ENCODE measurements around the gene TLK1.

TLK1 gene

DNA sequence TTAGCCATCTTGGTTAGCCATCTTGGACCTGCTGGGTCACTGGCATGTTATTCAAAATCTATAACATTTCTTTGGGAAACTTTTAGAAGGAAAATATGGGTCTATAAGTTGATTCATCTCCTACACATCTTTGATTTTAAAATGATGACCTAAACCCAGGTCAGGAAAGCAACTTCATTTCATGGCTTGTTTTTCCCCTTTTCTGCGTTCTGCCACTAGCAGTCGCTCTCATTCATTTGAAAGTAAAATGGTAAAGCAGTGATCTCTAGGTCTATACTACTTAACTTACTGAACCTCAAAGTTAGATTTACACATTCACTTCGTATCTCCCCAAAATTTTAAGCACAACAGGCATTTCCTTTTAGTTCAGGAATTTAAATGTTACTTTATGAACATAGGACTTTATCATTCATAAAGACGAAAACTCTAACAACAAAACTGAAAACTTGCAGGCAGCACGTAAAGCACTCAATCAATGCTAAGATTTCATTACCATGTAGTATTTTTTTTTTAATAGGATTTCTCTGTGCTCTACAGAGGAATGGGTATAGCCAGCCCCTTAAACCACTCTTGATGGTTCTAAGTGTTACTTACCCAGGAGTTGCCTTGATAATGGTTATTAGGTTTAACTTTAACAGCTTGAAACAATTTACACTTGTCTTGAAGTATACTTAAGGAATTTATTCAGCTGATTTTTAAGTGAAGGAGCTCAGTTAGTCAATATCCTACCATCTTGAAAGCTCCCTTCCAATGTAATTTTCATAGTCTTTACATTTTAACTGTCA, 169.1 kb downstream of the TLK1 start:
- no peak for DNase-seq

DNA sequence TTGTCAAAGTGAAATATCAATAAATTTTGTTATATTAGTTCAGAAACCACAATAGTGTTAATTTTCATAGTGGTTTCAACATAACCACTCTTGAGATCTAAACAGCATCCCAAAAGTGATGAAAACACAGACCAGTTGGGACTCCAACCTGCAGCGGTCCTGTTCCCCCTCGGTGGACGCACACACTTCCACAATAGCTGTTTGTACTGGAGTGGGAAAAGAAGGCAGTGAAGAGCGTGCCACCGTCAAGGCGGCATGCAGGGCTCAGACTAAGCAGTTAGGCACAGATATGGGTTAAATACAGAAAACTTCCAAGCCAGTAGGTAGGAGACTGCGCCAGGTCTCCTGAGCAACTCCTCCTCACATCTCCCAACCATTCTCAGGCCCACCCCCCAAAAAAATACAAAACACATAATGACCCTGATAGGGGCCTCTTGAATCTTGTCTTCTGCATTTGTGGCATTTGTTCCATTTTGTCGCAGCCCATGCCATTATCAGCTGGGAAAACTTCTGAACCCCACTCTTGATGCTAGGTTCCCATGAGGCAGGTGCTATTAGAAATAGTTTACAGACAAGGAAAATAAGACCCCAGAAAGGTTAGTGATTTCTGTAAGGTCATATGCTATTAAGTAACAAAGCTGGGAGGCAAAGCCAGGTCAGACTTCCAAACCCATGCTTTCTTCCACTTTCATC, 174.0 kb downstream of the TLK1 start:
- DNase-seq, result no peak

DNA sequence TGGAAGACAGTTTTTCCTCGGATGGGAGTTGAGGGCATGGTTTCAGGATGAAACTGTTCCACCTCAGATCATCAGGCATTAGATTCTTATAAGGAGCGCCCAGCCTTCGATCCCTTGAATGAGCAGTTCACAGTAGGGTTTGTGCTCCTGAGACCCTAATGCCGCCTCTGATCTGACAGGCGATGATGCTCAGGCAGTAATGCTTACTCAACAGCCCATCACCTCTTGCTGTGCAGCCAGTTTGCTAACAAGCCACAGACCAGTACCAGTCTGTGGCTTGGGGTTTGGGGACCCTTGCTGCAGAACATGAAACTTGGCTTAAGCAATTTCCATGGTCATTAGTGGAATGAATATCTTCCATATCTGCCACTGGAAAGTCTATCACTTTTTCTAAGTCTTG, 175.3 kb downstream of the TLK1 start:
- DNase-seq, result no peak

DNA sequence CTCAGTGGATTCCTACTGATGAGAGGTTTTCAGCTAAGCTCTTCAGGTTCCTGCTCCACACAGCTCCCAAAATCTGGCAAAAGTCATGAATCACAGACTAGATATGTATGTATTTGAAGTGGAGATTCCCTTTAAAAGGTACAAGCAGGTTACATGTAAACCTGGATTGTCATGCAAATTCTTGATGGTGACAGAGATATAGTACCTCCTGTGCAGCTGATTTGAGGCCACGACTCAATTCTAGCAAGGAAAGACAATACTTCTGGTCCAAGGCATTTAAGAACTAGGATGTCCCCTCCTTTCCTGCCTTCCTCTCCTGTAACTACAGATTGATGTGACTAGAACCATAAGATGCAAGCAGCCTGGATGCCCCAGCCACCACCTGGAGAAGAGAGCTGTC, 176.6 kb downstream of the TLK1 start:
- DNase-seq, result no peak

DNA sequence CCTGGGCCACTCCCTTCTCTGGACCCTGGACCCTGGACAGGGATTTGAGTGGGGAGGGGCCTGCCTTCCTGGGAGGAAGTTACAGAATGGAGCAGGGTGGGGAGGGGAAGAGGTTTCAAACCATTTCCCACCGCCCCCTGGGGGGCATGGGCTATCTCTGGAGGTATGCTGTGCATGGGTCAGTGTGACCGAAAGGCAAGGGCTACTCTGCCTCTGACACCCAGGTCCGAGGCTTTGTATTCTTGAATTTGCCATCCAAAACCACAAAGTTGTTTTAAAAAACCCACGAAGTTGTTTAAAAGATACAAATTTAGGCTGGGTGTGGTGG, 184.8 kb downstream of the TLK1 start:
- DNase-seq, result no peak

DNA sequence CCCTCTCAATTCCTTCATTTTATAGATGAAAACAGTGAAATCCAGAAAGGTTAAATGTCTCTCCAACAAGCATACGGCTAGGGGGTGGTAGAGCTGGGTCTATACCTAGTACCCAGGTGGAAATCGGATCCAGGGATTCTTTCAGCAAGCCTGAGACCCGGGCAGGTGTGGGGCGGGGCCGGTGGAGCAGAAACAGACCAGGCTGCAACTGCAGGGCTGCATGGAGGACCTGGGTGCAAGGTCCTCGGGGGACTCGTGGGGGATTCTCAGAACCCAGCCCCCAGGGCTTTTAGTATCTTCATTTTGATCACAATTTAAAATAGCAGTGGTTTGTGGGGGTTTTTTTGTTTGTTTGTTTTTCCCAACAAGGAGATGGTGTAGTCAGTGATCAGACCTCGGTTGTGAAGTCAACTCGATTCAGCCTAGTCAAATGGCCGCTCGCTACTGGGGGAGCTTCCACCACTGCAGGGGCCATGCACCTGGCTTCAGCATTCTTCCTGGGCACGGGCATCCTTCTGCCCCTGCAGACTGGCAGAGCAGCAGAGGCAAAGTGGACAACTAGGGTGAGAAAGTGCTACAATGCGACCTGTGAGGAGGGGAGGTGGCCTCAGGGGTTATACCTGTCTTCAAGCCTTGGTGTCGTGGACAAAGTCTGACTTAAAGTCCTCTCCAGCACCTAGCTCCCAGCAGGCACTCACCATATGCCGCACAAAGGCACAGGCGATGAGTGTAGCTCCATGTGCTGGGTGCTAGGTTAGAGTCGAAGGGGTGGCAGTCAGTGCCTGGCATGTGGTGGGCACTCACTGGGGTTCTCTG, 185.4 kb downstream of the TLK1 start:
- DNase-seq, result no peak

DNA sequence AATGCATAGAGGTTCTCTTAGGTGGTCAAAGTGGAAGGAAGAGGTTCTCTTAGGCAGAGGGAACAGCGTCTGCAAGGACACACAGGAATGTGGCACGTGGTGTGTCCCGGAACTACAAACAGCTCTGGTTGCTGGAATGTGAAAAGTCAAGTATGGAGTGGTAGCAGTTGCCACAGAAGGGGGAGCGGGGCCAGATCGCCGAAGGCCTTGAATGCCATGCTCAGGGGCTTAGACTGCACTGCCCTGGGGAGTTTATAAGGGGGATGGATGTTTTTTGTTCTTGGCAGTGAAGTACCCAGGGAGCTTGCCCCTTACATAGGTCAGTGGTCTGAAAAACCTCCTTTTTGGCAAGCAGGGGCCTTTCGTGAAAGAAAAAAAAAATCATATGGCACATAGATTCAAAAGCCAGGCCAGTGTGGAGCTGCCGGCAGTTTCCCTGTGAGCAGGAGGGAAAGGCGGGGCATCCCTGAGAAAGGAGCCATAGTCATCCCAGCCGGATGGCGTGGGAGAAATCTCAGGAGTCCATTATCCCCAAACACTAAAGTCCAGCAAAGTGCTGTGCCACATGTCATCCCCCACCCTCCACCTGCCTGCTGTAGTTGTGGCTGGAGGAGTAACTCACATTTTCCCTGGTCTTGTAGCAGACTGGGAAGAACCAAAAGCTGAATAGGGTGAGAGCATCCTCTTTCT, 186.2 kb downstream of the TLK1 start:
- no peak for DNase-seq

DNA sequence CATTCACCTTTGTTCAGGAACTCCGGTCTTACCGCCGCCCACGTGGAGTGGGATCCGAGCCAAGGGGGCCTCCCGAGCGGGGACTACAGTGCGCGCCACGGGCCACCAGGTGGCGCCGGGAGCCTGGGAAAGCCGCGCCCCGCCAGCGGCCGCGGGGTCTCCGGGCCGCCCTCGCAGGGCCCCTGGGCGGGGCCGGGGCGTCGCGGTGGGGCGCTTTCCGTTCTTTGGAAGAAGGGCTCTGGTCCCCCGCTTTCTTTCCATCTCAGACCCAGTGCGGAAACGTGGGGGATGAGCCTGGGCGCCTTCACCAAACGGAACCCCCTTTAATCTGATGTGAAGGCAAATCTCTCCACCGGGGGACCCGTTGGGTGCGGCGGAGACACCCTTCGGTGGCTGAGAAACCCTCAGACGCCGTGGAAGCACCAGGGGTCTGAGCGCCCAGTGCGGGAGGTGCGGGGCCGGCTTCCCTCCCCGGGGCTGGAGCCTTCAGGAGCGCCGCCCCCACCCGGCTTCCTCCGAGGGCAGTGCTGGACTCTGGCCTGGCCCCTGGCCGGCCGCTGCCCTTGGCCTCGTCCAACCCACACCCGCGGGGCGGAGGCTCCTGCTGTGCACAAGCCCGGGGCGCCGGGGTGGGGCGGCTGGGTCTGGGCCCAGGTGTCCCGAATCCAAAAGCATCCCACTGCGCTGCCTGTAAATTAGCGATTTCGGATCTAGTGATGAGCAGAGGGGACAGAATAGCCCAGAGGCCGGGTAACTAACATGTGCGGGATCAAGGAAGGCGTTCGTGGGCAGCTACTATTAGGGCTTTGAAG, 187.0 kb downstream of the TLK1 start:
- DNase-seq, result peak; percentile 86

DNA sequence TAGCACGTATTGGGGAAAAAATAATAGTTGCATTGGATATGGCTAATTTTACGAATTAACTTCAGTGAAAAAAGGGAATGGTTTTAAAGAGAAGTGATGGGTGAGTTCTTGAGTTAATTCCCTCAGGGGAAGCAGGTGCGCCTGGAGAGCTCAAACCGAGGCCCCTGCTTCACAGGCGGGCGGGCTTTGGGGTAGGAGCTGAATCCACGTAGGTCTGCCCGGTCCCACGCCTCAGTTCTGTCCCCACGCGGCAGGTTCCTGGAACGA, 187.5 kb downstream of the TLK1 start:
- no peak for DNase-seq

DNA sequence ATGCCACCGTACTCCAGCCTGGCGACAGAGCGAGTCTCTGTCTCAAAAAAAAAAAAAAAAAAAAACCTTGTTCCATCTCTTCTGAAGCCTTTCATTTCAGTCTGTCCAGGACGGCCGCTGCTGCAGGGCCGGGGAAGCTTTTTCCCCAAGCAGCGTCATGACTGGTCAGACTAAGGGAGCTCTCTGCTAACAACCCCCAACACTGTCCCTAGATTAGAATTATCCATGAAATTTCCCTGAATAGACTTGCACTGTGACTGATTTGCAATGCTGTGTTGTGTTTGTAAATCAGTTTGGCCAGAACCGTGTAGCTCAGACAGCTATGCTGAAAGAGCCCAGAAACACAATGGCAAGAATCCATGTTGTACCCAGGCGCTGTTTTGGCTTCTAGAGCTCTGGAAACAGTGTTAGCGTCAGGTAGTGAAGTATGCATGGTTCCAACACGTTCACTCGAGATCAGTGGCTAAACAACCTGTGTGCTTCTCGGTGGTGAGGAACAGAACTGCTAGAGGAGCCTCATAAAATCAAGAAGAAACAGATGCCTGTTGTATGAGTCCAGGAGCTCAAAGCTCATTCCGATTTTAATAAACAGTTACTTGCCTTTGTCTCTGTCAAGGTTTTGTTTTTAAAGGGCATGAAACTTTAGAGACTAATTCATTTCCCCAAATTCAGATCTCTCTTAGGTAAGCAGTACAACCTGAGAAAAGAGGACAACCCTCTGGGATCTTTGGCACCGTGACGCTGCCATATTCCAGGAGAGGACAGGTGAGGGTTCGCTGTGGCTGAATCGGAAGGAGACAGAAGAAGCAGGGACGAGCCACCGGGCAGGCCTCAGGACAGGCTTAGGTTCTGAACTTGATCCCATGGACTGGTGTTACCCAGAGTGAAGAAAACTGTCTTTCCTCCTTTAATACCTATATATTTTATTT, 188.1 kb downstream of the TLK1 start:
- no peak for DNase-seq

DNA sequence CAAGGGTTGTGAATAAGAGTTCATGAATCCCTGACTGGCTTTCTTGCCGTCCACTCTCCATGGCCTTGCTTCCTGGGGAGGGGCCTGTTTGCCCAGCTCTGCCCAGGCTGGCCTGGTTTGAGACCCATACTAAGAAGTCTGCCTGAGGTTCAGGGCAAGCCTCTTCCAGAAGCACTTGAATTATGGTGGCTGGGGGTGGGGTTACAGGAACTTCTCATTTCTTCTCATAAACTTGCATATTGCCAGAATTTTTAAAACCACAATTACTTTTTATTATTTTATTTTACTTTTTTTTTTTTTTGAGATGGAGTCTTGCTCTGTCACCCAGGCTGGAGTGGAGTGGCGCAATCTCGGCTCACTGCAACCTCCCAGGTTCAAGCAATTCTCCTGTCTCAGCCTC, 189.6 kb downstream of the TLK1 start:
- DNase-seq, result no peak

DNA sequence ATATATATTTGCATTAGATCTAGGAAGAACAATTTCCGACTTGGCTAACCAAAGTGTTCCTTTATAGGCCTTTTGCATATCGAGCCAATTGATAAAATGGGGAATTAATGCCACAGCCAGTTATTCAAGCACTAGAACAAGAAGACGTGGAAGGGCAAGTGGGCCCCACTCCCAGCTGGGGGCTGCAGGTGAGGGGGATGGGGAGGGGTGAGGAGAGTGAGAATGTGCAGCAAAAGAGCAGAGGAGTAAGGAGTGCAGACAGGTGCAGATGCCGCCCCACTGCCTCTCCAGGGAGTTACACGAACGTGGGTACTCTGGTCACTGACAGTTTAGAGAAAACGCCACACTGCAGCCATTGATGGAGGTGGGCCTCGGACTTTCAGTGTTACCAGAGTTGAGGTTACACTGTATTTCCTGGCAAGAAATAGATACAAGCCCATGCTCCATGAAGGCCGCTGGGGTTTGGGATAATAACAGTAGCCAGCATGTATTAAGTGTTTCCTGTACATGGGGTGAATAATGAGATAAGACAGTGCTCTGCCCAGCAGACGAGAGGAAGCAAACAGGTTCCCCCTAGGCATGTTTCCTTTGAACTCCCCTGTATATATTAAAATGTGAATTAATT, 190.7 kb downstream of the TLK1 start:
- no peak for DNase-seq

DNA sequence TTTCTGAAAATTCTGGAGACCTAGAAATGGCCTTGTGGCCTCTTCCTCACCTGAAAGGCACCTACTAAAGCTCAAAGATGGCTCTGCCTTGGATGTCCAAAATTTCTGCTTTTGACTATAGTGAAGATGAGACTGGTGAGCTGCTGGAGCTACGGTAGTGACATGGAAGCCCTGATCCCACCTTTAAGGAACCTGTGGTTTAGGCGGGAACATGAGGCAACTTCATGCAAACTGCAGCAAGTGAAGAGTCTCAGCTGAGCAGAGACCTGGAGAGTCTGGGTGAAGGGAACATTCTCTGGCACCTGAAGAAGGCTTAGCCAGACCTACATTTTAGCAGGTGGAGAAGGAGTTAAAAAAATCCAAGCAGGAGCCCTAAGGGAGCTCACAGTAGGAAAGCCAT, 191.7 kb downstream of the TLK1 start:
- no peak for DNase-seq

DNA sequence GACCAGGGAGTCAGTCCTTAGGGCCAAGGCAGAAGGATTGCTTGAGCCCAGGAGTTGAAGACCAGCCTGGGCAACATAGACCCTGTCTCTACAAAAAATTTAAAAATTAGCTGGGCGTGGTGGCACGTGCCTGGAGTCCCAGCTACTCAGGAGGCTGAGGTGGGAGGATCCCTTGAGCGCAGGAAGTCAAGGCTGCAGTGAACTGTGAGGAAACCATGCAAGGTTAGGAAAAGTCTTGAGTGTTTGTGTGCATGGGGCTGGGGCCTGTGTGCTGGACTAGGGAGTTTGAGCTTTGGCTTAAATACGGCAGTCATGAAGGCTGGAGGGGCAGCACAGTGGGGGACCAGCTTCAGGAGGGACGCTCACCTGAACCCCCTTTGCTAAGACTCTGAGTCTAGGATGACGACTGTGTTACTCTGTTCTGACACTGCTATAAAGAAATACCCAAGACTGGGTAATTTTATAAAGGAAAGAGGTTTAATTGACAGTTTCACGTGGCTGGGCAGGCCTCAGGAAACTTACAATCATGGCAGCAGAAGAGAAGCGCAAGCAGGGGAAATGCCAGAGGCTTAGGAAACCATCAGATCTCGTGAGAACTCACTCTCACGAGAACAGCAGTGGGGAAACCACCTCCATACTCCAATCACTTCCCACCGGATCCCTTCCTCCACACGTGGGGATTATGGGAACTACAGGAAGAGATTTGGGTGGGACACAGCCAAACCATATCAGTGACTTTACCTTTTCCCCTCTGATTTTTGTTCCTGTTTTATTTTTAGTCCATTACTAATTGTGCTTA, 192.3 kb downstream of the TLK1 start:
- DNase-seq, result no peak

DNA sequence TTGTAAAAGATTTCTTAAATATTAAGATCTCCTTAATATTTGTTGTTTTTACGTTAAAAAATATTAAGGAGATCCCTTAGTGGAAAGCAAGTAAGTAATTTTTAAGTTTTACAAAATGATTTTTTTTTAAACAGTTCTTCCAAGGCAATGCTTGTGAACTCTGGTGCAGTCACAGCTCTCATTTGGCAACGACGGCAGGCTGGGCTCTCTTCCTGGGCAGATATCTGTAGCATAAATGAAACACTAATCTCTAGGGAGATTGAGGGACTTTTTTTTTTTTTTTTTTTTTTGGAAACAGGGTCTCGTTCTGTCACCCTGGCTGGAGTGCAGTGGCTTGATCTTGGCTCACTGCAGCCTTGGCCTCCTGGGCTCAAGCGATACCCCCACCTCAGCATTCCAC, 193.1 kb downstream of the TLK1 start:
- DNase-seq, result no peak

DNA sequence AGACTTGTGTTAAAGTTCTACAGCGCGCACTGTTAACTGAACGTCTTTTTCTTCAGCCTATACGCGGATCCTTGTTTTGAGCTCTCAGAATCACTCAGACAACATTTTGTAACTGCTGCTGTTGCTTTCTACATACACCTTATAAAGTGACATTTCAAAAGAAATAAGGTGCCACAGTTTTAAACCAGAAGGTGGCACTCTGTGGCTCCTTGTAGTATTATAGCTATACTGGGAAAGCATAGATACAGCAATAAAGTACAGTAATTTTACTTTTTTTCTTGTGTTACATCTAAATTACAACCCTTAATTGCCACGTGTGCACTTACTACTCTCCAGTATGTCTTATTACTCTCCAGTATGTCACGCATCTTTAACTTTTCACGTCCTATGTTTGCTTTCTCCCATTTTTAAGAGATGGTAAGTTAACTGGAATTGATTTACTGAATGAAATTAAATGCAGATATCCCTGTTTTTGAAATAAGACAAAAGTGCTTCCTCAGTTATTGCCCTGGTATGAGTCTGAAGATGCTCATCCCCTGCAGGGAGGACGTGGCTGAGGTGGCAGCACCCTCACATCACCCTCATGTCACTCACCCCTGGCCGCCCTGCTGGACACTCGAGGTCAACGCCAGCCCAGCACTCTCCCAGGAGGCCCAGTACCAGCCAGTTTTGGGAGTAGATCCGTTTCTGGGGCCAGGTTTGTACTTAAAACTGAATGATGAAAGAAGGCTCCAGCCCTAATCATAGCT, 193.9 kb downstream of the TLK1 start:
- no peak for DNase-seq

DNA sequence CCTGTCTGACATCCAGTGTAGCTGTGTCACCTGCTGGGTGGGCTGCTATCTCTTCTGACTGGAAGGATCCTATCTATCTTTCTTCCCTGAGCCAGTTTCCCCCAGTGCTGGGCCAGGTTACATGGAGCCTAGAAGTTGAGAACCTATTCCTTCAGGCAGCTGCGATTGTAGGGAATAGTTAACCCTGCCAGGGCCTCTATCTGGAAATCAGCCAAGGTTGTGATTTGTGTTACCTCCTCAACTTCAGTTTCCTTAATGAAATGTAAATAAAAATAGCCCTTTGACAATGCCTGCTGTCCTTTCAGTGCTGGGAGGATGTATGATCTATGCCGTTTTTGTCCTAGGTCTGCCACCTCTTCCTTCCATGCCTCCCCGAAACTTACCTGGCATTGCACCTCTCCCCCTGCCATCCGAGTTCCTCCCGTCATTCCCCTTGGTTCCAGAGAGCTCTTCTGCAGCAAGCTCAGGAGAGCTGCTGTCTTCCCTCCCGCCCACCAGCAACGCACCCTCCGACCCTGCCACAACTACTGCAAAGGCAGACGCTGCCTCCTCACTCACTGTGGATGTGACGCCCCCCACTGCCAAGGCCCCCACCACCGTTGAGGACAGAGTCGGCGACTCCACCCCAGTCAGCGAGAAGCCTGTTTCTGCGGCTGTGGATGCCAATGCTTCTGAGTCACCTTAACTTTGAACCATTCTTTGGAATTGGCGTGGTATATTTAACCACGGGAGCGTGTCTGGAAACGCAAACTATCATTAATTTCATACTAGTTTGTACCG, 195.1 kb downstream of the TLK1 start:
- no peak for DNase-seq

DNA sequence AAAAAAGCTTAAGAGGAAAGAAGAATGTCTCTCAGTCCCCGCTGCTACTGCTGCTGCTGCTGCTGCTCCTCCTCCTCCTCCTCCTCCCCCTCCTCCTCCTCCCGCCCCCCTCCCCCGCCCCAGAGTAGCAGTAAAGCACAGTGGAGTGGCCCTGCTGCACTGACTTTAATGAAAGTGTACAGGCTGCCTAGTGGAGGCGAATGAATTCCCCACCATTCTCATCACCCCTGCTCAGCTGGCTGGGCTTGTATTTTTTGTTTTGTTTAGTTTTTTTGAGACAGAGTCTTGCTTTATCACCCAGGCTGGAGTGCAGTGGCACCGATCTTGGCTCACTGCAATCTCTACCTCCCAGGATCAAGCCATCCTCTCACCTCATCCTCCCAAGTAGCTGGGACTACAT, 197.3 kb downstream of the TLK1 start:
- no peak for DNase-seq

DNA sequence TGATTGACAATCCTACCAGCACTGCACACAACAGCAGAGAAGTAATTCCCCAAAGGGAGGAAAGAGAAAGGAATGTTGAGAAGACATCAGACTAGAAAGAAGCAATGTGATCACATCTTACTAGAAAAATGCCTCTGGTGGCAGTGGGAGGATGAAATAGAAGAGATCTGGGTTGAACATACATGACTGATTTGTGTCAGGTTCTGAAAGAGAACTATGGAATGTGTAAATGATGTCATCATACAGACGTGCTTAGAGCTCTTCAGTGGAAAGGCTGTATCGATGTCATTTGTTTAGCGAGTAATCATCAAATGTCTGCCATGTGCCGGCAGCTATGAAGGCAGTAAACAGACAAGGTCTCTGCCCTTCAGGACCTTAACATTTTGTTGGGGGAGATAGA, 206.8 kb downstream of the TLK1 start:
- no peak for DNase-seq
